HCT116 (cell line): ENCODE data around the gene FAM184A. TPM values are rescaled to one million over a fixed set of nuclear protein-coding genes. Genes with fewer than 3 reads are reported as not detected.

Experiments used
- ATAC-seq: fragments of 200-7000 bp; cut with Tn5 transposase; 2 replicates; pipeline ENCODE4 v1.9.1; 2020; ENCODE audit warnings: mild to moderate bottlenecking, moderate library complexity
- BruUV-seq: library from RNA; stranded (reverse); fragments of 400-500 nt; replicated peaks from 2 replicates; lab custom pipeline; 2021; lab: Mats Ljungman, UMichigan
- CTCF ChIA-PET: fragments of 300-600 bp; sonication (Branson Sonifier 250); formaldehyde crosslinking; loops from one replicate; lab custom pipeline; 2021; ENCODE audit warnings: antibody characterized with exemption; lab: Charles Lee
- POLR2A ChIA-PET: fragments of 300-600, 350-600 bp; sonication (Branson Sonifier 250); formaldehyde crosslinking; loops from one replicate; lab custom pipeline; 2021; ENCODE audit warnings: antibody characterized with exemption; lab: Charles Lee
- RAD21 ChIA-PET, 2 experiments: fragments of 300-600 bp; sonication (Branson Sonifier 250); formaldehyde crosslinking; loops; one replicate each; lab custom pipeline; 2023; ENCODE audit warnings: low total read pairs in 2 of 2; ENCODE audit not compliant: uncharacterized antibody in 2 of 2, unreplicated experiment in 2 of 2, low non-redundant PET in 1 of 2; lab: Charles Lee
- DNase-seq: peaks from one replicate; pipeline ENCODE4 v3.0.0-alpha.2; 2010; ENCODE audit warnings: low read depth, low spot score
- H2AFZ ChIP-seq: fragments of 200-600 bp; shearing (Covaris generic), sonication (generic); 2 replicates; pipeline ENCODE4 v1.6.1; 2017; ENCODE audit warnings: low read depth, mixed run types, mixed read lengths, antibody characterized with exemption, low read length; ENCODE audit not compliant: poor library complexity, severe bottlenecking
- H3K27ac ChIP-seq: 2 replicates; pipeline ENCODE4 v1.5.1; 2012; ENCODE audit warnings: low read depth, low read length
- H3K27me3 ChIP-seq: fragments of 200-600 bp; sonication (generic); 2 replicates; pipeline ENCODE4 v1.6.1; 2016; ENCODE audit warnings: mixed run types, low read length, mixed read lengths; ENCODE audit not compliant: insufficient read depth
- H3K36me3 ChIP-seq, 2 experiments: fragments of 200-500 bp in 1 of 2; fragments of 200-600 bp in 1 of 2; sonication (Bioruptor generic) in 1 of 2; sonication (generic) in 1 of 2; 2 replicates each; pipeline versions ENCODE4 v1.5.1 to v1.6.1; 2014 to 2016; ENCODE audit warnings: low read length in 2 of 2, inconsistent platforms in 1 of 2, mixed read lengths in 1 of 2, mixed run types in 1 of 2; ENCODE audit not compliant: insufficient read depth in 2 of 2, control insufficient read depth in 1 of 2
- H3K4me1 ChIP-seq, 2 experiments: fragments of 200-600 bp in 1 of 2; sonication (generic) in 1 of 2; 2 replicates each; pipeline versions ENCODE4 v1.5.1 to v1.6.1; 2012 to 2017; ENCODE audit warnings: low read length in 2 of 2, inconsistent platforms in 1 of 2, mild to moderate bottlenecking in 1 of 2, mixed read lengths in 1 of 2, mixed run types in 1 of 2, moderate library complexity in 1 of 2; ENCODE audit not compliant: insufficient read depth in 2 of 2, control insufficient read depth in 1 of 2
- H3K4me2 ChIP-seq: fragments of 200-600 bp; sonication (generic); 2 replicates; pipeline ENCODE4 v1.6.1; 2017; ENCODE audit warnings: mixed run types, low read length, mixed read lengths
- H3K4me3 ChIP-seq, 2 experiments: fragments of 200-600 bp in 1 of 2; sonication (generic) in 1 of 2; replicated peaks in 1 of 2; 2 replicates each; pipeline ENCODE4 v1.5.1; 2011 to 2016; ENCODE audit warnings: low read length in 2 of 2, control low read depth in 1 of 2, low read depth in 1 of 2, mild to moderate bottlenecking in 1 of 2, mixed read lengths in 1 of 2, mixed run types in 1 of 2
- H3K79me2 ChIP-seq: fragments of 200-600 bp; sonication (generic); 2 replicates; pipeline ENCODE4 v1.6.1; 2017; ENCODE audit warnings: mild to moderate bottlenecking, mixed run types, low read length, moderate library complexity, mixed read lengths; ENCODE audit not compliant: insufficient read depth
- H3K9ac ChIP-seq: fragments of 200-600 bp; sonication (generic); 2 replicates; pipeline ENCODE4 v1.6.1; 2016; ENCODE audit warnings: low read length, mixed read lengths
- H3K9me2 ChIP-seq: fragments of 200-600 bp; sonication (generic), shearing (Covaris generic); 2 replicates; pipeline ENCODE4 v1.6.1; 2017; ENCODE audit warnings: mixed run types, mild to moderate bottlenecking, moderate library complexity; ENCODE audit not compliant: insufficient read depth
- H3K9me3 ChIP-seq, 2 experiments: fragments of 200-500 bp in 1 of 2; fragments of 200-600 bp in 1 of 2; sonication (Bioruptor generic) in 1 of 2; sonication (generic) in 1 of 2; 2 replicates each; pipeline ENCODE4 v1.6.1; 2014 to 2017; ENCODE audit warnings: low read length in 2 of 2, mixed read lengths in 2 of 2, inconsistent platforms in 1 of 2, low read depth in 1 of 2, mild to moderate bottlenecking in 1 of 2, mixed run types in 1 of 2, moderate library complexity in 1 of 2; ENCODE audit not compliant: control insufficient read depth in 1 of 2, insufficient read depth in 1 of 2
- H4K20me1 ChIP-seq: fragments of 200-600 bp; sonication (generic), shearing (Covaris generic); 2 replicates; pipeline ENCODE4 v1.6.1; 2017; ENCODE audit warnings: mixed run types, mild to moderate bottlenecking, moderate library complexity; ENCODE audit not compliant: insufficient read depth
- CBX3 ChIP-seq: IDR thresholded peaks from 2 replicates; pipeline ENCODE4 v1.6.1; 2012; ENCODE audit warnings: low read depth
- CEBPB ChIP-seq: IDR thresholded peaks from 2 replicates; pipeline ENCODE4 v1.6.1; 2012; ENCODE audit warnings: low read depth
- EGR1 ChIP-seq: IDR thresholded peaks from 2 replicates; pipeline ENCODE4 v1.6.1; 2012; ENCODE audit warnings: low read depth
- ELF1 ChIP-seq: IDR thresholded peaks from 2 replicates; pipeline ENCODE4 v1.6.1; 2012; ENCODE audit warnings: low read depth, borderline replicate concordance
- FOSL1 ChIP-seq: IDR thresholded peaks from 2 replicates; pipeline ENCODE4 v1.6.1; 2012; ENCODE audit warnings: low read depth
- RAD21 ChIP-seq: IDR thresholded peaks from 2 replicates; pipeline ENCODE4 v1.6.1; 2012; ENCODE audit warnings: low read depth, mild to moderate bottlenecking
- TCF7L2 ChIP-seq: IDR thresholded peaks from 2 replicates; pipeline ENCODE4 v1.7.0; 2011; ENCODE audit warnings: borderline replicate concordance, inconsistent platforms; ENCODE audit not compliant: insufficient read depth, insufficient read length; ENCODE audit errors: extremely low read depth
- intact Hi-C: fragments of 100-400 bp; cut with micrococcal nuclease; formaldehyde crosslinking; loops from 2 replicates; pipeline ENCODE4 v1.10.0; 2022
- total RNA-seq: library from RNA; stranded (reverse); gene quantifications from one replicate; pipeline ENCODE4 v1.2.1, GENCODE V29; 2021; ENCODE audit not compliant: unreplicated experiment
- TF ChIP-seq, protein P1 (sequence below): IDR thresholded peaks from 2 replicates; pipeline ENCODE4 v1.6.1; 2012
- TF ChIP-seq, protein P2 (sequence below), 3 experiments: fragments of 200-600 bp in 1 of 3; sonication (generic) in 1 of 3; IDR thresholded peaks in 2 of 3; conservative IDR thresholded peaks in 1 of 3; 2 replicates each; pipeline ENCODE4 v1.5.1; 2012 to 2017; ENCODE audit warnings: low read depth in 2 of 3, low read length in 2 of 3, antibody characterized with exemption in 1 of 3, borderline replicate concordance in 1 of 3, control low read depth in 1 of 3, mild to moderate bottlenecking in 1 of 3, mixed read lengths in 1 of 3, mixed run types in 1 of 3, moderate library complexity in 1 of 3; ENCODE audit not compliant: insufficient read depth in 1 of 3
- TF ChIP-seq, protein P3 (sequence below): IDR thresholded peaks from 2 replicates; pipeline ENCODE4 v1.6.1; 2012; ENCODE audit warnings: low read depth

The FAM184A gene
- total RNA-seq, 1 experiment from 2014 or later = 2.4 TPM

DNA sequence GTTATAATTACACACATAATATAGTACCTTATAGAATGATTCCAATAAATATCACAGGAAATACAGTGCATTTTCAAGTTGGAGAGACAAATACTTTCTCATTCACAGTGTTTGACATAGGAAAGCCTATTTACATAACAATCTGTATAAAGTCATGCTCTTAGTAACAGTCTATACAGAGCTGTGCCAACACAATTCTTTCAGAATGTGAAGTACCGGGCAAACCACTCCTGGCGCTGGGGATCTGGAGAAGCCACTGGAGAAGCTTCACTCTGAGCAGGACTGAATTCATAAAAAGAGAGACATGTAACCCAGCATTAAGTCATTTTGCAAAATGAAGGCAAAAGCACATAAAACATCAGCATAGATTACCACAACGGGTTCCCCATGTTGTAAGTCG lies 118.6 kb downstream of the FAM184A start:
- CTCF ChIA-PET = interaction anchor here (1.7 kb wide), 1 partner anchor 151 kb away, joined by 4 read pairs; no protein-coding TSS in a partner anchor
- ATAC-seq (no peak), DNase-seq (no peak)
- peaks cover 0 to 10% of the 10 kb centered on the region in 2 experiments; a peak in 1 of 4 replicates for H3K4me1 ChIP-seq
- RAD21 ChIA-PET = no interaction called here
- no TSS peak for BruUV-seq
- intact Hi-C loops = loop anchor here (10.0 kb wide), 1 partner anchor 765 kb away; no protein-coding TSS in a partner anchor
- no peaks in the 10 kb centered on the region for H3K79me2 ChIP-seq
- H3K27ac ChIP-seq = no peak overlapping the region
- H3K27me3 ChIP-seq = no peaks in the 10 kb centered on the region
- no peaks in the 10 kb centered on the region for H3K9me2 ChIP-seq
- POLR2A ChIA-PET = no interaction called here
- H3K9me3 ChIP-seq = no peaks in the 10 kb centered on the region
- no peak overlapping the region for H3K9ac ChIP-seq
- TF ChIP-seq, protein P1, sequence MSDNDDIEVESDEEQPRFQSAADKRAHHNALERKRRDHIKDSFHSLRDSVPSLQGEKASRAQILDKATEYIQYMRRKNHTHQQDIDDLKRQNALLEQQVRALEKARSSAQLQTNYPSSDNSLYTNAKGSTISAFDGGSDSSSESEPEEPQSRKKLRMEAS = no peak
- no peak for TF ChIP-seq FOSL1
- no peak for TF ChIP-seq CEBPB
- H4K20me1 ChIP-seq = no peaks in the 10 kb centered on the region
- H2AFZ ChIP-seq = no peak overlapping the region
- no peak overlapping the region for H3K4me3 ChIP-seq
- H3K4me2 ChIP-seq = no peak overlapping the region
- no peaks in the 10 kb centered on the region for H3K36me3 ChIP-seq

DNA sequence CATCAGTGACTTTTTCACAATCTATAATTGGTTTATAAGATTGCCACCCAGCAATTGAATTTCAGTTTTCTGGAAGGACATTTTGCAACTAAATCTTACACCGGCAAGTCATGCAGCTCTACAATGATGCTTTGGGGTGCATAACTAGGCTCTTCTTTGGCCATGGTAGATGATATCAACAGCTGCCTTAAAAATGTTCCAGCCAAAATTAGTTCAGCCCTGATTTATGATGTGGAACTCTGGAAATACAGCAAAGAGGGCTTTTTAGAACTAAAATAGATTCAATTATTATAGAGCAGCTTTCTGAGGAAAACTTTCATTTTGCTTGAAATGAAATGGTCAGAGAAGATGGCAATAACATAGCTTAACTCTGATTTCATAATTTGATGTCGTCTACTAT lies 125.1 kb downstream of the FAM184A start:
- Histone ChIP-seq H3K27ac (no peak overlapping the region), H3K4me3 (no peak overlapping the region), H3K79me2 (no peaks in the 10 kb centered on the region), H4K20me1 (no peaks in the 10 kb centered on the region), H3K27me3 (no peaks in the 10 kb centered on the region), H3K4me1 (no peaks in the 10 kb centered on the region), H3K4me2 (no peak overlapping the region), H2AFZ (no peak overlapping the region), H3K9me3 (no peaks in the 10 kb centered on the region), H3K9me2 (no peaks in the 10 kb centered on the region), H3K9ac (no peak overlapping the region), H3K36me3 (no peaks in the 10 kb centered on the region)
- no peak for TF ChIP-seq EGR1
- TF ChIP-seq TCF7L2 = no peak
- TF ChIP-seq, protein P2, sequence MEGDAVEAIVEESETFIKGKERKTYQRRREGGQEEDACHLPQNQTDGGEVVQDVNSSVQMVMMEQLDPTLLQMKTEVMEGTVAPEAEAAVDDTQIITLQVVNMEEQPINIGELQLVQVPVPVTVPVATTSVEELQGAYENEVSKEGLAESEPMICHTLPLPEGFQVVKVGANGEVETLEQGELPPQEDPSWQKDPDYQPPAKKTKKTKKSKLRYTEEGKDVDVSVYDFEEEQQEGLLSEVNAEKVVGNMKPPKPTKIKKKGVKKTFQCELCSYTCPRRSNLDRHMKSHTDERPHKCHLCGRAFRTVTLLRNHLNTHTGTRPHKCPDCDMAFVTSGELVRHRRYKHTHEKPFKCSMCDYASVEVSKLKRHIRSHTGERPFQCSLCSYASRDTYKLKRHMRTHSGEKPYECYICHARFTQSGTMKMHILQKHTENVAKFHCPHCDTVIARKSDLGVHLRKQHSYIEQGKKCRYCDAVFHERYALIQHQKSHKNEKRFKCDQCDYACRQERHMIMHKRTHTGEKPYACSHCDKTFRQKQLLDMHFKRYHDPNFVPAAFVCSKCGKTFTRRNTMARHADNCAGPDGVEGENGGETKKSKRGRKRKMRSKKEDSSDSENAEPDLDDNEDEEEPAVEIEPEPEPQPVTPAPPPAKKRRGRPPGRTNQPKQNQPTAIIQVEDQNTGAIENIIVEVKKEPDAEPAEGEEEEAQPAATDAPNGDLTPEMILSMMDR (IDR thresholded peaks at IDR 0.05 in 2 of 3, conservative IDR thresholded peaks at IDR 0.05 in 1 of 3; ENCODE audit: borderline replicate concordance in 1 of 3, insufficient read depth in 1 of 3, low read depth in 2 of 3, low read length in 2 of 3) = no peak
- TF ChIP-seq, protein P3, sequence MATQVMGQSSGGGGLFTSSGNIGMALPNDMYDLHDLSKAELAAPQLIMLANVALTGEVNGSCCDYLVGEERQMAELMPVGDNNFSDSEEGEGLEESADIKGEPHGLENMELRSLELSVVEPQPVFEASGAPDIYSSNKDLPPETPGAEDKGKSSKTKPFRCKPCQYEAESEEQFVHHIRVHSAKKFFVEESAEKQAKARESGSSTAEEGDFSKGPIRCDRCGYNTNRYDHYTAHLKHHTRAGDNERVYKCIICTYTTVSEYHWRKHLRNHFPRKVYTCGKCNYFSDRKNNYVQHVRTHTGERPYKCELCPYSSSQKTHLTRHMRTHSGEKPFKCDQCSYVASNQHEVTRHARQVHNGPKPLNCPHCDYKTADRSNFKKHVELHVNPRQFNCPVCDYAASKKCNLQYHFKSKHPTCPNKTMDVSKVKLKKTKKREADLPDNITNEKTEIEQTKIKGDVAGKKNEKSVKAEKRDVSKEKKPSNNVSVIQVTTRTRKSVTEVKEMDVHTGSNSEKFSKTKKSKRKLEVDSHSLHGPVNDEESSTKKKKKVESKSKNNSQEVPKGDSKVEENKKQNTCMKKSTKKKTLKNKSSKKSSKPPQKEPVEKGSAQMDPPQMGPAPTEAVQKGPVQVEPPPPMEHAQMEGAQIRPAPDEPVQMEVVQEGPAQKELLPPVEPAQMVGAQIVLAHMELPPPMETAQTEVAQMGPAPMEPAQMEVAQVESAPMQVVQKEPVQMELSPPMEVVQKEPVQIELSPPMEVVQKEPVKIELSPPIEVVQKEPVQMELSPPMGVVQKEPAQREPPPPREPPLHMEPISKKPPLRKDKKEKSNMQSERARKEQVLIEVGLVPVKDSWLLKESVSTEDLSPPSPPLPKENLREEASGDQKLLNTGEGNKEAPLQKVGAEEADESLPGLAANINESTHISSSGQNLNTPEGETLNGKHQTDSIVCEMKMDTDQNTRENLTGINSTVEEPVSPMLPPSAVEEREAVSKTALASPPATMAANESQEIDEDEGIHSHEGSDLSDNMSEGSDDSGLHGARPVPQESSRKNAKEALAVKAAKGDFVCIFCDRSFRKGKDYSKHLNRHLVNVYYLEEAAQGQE = no peak
- TF ChIP-seq, protein P1 = no peak
- no peak for TF ChIP-seq ELF1
- TF ChIP-seq CBX3 = no peak
- TF ChIP-seq RAD21 = no peak
- RAD21 ChIA-PET = no interaction called here
- DNase-seq (no peak), ATAC-seq (no peak)
- no TSS peak for BruUV-seq
- CTCF ChIA-PET = interaction anchor here (1.3 to 2.2 kb wide), 2 partner anchors 9 to 157 kb away, joined by 3 to 8 read pairs; no protein-coding TSS in a partner anchor
- POLR2A ChIA-PET = no interaction called here
- intact Hi-C loops = no loop called here
